Activated CD8-positive, alpha-beta memory T cell treated with anti-CD3 and anti-CD28 coated beads, Interleukin-2, amount 50 U/mL, for 4 hours (primary cell): ENCODE results near the gene CPNE9.
"Not testable (repeated sequence)": the region's sequence is repeated elsewhere in the genome, so short reads cannot be mapped to it uniquely, and the experiment has no call there.

Experiments
- DNase-seq: peaks from one replicate; pipeline ENCODE4 v3.0.0-alpha.2; 2020

Gene CPNE9

DNA sequence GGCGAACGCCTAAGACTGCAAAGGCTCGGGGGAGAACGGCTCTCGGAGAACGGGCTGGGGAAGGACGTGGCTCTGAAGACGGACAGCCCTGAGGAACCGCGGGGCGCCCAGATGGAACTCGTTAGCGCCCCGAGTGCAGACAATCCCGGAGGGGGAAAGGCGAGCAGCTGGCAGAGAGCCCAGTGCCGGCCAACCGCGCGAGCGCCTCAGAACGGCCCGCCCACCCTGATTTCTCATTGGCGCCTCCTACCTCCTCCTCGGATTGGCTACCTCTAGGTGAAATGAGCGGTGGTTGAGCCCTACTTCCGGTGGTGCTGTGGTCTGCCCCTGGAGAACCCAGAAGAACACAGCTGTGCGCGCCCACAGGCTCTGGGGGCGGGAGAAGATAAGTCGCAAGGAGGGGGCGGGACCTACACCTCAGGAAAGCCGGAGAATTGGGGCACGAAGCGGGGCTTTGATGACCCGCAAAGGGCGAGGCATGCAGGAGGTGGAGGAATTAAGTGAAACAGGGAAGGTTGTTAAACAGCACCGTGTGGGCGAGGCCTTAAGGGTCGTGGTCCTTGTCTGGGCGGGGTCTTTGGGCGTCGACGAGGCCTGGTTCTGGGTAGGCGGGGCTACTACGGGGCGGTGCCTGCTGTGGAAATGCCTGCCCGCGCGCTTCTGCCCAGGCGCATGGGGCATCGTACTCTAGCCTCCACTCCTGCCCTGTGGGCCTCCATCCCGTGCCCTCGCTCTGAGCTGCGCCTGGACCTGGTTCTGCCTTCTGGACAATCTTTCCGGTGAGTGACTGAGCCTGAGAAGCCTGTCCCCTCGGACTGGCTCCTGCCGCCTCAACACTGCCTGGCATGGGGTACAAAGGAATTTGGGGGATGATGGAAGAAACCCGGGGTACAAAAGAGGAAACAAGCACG lies 46.3 kb downstream of the CPNE9 start, which contains the start of gene OGG1:
Gene OGG1, plus strand, starts transcription at position 308 of the 911 bp plus-strand sequence. Its CDS starts 335 bp downstream, at position 643.
- DNase-seq: peak; percentile 93

DNA sequence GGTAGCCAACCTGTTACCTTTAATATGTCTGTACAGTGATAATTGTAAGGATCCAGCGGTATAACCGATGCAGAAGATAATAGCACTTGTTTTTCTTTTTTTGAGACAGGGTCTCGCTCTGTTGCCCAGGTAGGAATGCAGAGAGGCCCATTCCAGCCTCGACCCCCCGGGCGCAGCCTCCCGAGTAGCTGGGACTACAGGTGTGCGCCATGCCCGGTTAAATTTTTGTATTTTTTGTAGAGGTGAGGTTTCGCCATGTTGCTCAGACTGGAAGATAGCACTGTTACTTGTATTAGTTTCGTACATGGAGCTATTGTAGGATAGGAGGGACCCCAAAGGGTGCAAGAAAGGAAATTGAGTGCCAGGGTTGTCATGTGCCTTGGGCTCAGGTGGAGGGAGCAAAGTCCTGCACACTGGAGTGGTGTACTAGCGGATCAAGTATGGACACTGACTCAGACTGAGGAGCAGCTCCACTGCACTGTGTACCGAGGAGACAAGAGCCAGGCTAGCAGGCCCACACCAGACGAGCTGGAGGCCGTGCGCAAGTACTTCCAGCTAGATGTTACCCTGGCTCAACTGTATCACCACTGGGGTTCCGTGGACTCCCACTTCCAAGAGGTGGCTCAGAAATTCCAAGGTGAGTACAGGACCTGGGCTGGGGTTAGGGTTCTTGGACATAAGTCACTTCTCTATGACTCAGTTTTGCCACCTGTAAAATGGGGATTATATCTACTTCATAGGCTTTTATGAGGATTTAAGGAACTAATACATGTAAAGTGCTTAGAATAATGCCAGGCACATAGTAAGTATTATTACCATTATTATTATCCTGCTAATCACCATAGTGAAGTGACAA lies 47.2 kb downstream of the CPNE9 start:
- no peak for DNase-seq

DNA sequence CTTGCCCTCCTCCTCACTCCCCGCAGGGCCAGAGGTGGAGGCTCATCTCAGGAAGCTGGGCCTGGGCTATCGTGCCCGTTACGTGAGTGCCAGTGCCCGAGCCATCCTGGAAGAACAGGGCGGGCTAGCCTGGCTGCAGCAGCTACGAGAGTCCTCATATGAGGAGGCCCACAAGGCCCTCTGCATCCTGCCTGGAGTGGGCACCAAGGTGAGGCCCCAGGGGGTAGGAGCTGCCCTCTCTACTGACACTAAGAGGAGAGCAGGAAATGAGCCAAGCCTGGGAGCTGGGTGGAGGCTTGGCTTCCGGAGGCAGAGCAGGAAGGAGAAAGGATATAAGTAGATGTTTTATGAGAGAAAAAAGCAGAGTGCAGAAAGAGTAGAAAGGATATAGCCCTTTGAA lies 51.0 kb downstream of the CPNE9 start:
- DNase-seq: no peak

DNA sequence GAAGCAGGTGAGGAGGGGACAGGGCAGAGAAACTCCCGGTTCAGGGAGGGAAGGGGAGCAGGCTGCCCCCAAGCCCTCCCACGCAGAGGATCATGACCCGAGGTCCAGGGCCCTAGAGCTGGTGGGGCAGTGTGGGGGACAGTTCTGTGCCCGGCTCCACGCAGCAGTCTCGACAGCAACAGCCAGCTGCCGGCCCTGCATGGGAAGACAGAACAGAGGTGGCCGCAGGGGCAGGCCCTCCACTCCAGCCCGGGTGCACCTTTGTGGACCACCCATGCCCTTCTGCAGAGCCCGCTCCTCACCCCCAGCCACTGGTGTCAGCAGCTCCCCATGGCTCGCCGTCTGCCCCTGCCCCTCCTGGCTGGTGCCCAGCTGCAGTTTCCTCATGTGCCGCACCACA lies 53.8 kb downstream of the CPNE9 start:
- DNase-seq: no peak

DNA sequence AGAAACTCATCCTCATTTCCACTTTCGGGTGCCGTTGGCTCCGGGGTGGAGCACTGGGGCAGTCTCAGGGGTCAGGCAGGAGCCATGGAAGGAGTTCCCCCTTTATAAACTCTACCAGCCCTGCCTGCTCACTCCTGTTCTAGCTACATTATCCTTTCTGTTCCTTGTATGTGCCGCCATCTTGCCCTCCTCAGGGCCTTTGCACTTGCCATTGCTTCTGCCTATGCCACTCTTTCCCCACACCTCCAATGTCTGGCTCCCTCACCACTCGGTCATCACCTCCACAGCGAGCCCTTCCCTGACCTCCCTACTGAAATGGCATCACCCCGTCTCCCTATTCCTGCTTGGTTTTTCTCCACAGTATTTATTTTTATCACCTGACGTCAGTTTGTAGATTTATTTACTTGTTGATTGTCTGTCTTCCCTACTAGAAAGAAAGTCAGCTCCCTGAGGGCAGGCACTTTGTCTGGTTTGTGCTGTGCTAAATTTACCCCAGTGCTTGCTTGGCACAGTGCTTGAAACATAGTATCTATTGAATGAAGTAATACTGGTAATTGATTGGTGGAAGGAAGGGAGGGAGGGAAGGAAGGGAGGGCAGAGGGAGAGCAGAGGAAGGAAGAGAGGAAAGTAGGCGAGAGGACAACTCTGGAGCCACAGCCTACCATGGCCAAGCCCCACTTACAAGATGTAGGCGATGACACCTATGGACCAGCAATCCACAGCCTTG lies 57.3 kb downstream of the CPNE9 start:
- no peak for DNase-seq

DNA sequence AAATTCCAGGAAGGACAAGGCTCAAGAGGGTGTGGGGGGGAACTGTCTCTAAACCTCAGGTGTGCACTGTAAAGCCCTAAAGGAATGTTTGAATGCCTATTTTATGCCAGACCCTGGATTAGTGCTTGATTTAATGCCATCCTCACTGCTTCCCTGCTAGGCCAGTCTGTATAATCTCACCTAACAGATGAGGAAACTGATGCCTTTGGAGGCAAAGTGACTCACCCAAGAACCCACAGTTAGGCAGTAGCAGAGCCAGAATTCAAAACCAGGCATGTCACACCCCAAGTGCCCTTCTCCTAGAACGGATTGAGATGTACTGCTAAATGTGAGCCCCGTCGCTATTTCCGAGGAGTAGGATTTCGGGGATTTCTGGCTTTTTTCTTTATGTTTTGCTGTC lies 58.3 kb downstream of the CPNE9 start:
- DNase-seq: no peak

DNA sequence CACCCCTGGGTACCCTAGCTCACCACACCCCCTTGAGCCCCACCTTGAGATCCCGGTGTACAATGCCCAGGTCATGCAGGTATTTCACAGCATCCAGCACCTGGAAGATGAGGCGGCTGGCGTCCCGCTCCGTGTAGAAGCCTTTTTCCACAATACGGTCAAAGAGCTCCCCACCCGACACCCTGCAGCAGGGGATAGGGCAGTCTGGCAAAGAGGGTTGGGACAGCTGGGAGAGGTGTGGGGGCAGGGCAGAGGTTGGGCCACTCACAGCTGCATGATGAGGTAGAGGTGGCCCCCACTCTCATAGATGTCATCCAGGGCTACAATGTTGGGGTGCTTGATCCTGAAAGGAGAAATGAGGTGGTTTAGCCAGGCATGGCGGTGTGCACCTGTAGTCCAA lies 59.2 kb downstream of the CPNE9 start:
- no peak for DNase-seq

DNA sequence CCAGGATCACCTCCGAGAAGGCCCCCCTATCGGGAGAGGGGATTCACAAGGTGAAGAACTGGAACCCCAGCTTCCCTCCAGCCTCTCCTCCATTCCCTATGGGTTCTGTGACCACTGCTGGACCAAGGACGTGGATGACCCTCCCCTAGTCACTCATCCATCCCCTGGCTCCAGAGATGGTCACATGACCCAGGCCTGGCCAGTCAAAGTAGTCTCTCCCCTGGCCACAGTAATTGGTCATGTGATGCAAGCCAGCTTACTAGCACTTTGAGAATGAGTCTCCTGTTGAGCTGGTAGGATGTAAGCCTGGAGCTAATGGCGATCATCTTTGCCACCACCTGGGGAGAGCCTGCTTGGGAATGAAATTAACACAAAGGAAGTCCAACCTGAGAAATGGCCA lies 62.2 kb downstream of the CPNE9 start:
- no peak for DNase-seq

DNA sequence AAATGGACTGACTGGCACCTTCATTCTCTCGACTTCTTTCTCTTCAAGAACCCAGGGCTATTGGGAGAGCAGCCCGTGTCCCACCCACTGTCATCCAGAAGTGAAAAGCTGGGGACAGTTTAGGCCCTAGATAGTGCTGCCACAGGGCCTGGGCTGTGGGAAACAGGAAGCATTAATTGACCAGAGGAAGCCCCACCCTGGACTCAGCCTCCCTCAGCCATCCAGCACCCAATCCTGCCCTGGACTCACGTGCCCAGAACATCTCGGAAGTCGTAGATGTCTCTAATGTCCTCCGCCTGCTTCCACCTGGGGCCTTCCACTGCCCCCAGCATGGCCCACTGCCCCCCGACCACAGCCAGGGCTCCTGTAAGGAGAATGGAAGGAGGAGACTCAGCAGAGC lies 63.8 kb downstream of the CPNE9 start:
- DNase-seq: no peak

DNA sequence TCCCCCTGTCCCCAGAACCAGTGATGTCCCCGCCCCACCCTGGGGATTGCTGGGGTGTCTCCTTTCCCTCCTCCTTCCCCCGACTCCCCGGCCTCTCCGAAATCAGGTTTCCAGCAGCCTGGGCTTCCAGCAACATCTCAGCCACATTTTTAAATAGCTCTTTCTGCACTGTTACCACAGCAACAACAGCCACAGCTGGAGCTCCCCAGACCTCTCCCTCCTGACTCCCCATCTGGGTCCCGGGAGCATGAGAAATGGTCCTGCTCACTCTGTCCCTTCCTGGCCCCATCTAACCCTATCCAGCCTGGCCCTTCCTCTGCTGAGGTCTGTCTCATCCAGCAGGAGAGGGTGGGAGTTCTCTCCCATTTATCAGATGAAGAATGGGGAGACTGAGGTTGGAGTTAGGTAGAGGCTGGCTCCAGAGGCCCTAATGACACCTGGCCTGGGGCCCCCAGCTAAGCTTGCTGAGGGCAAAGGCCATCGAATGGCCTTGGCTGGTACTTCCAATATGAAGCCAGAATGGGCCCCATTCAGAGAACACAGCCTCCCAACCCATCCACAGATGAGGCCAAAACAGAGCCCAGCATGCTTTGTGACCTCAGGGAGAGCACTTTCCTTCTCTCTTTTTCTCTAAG lies 64.6 kb downstream of the CPNE9 start:
- DNase-seq: no peak

DNA sequence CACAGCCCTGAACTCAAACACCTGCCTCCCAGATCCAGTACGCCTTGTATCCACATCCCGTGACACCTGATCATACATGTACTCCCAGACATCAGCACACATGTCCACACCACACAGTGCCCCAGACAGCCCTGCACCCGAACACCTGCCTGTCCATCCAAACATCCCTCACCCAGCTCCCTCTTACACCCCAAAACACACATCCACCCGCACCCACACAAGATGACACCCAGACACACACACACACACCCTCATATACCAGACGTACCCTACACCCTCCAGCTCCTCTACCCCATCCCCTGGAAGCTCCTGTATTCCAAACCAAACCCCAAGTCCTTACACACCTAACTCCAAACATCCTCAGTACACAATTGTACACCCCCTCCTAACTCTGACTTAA lies 65.4 kb downstream of the CPNE9 start:
- no peak for DNase-seq

DNA sequence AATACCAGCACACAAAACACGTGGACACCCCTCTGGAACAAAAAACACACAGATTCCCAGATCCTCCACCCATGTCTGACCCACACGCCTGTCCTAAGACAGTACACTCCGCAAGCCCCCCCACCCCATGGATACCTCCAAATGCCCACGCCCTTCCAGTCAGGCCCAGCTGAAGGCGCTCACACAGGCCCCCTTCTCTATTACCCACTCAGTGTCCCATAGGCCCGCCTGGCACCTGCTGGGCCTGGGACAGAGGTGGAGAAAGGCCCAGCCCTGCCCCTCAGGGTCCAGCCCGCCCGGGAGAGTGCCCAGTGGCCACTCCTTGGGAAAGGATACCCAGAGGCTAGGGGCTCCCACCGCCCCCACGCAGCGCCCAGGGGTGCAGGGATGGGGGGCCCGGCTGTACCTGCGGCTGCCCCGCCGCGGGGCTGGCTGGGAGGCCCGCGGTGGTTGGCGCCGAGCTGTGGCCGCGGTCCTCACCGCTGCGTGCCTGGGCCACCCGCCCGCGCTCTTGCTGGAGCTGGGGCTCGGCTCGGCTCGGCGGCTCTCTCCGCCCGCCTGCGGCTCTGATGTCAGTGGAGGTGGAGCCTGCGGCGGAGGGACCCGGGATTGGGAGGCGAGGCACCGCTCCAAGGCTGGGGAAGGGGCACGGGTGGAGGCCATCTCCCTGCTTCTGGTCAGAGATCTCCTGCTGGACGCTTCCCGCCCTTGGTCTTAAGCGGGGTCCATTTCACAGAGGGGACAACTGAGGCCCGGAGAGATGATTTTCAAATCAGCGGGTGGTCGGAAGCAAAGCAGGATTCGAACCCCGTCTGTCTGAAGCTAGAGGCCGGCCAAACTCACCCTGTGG lies 66.0 kb downstream of the CPNE9 start, which contains the start of gene CAMK1:
Gene CAMK1, minus strand, starts transcription at position 522 of the 850 bp plus-strand sequence. CDS start 2,198 bp downstream, outside the sequence.
- peak; percentile 57 for DNase-seq

DNA sequence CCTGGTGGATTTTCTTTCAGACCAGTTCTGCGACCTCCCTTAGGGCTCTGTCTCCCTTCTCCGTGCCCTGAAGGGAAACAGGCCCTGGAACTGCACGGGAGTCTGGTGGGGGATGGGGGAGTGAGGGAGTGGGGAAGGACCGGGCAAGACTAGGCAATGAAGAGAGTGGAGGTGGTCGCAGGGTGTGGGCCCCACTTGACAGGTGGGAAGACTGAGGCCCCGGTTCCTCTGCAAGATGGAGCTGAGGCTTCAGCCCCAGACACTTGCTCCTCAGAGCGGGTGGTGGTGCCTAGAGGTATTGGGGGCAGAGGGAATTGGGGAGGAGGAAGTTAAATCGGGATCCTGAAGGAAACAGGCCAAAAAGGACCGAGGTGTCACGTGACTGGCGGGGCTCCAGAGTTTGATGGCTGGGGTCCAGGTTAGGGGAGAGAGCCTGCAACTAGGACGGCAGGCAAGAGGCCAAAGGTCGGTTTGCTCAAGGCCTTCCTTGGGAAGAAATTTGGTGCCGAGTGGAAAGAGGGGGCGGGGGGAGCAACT lies 66.7 kb downstream of the CPNE9 start:
- no peak for DNase-seq

DNA sequence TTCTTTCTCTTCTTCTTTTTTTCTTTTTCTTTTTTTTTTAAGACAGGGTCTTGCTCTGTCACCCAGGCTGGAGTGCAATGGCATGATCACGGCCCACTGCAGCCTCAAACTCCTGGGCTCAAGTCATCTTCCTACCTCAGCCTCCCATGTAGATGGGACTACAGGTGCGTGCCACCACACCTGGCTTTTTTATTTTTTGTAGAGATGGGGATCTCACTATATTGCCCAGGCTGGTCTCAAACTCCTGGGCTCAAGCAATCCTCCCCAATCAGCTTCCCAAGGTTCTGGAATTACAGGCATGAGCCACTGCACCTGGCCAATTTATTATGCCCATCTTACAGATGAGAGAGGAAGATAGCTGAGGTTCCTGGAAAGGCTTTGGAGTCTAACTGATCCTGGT lies 67.4 kb downstream of the CPNE9 start:
- DNase-seq: not testable (repeated sequence)

DNA sequence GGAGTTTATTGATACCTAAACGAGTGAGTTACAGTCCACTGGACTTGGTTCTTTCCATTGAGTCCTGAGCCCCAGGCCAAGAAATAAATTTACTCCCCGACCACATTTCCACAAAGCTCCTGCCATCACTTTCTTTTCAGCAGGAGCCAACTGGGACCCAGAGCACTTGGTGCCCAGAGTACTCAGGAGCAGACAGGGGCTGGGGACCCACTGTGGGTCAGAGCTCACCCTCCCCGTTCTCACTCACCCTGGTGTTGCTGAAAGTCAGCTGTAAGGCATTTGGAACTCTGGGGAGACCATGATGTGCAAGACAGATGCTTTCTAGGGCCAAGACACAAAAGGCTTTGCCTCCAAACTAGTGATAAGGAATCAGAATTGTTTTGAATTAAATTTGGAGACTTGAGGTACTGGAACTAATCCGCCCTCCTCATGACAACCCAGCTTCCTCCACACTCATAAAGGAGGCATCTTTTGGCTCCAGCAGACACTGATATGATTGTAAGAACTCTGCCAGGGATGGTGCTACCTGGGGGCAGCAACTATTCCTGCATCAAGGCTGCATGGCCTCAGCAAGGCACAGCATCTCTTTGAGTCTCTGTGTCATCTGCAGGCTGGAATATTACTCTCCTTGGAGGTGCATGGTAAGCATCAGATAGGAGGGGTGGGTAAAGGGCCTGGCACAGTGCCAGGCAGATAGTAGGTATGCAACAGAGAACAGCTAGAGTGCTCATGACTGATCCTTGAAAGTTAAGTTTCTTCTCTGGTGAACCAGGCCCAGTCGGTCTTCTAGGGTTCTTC lies 73.5 kb downstream of the CPNE9 start:
- DNase-seq: no peak

DNA sequence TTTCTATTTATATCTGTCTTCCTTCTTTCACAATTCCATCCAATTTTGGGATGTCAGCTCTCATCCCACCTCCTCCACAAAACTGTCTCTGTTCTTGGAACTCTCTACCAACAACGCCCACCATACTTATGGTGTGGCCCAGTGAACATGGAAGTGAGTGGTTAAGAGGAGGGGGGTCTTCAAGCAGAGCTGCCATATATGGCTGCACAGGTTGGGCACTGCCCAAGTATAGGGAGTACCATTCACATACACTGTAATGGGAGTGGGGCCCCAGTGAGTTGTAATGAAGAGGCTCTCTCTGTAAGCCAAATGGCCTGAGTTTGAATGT lies 74.0 kb downstream of the CPNE9 start:
- DNase-seq: no peak

DNA sequence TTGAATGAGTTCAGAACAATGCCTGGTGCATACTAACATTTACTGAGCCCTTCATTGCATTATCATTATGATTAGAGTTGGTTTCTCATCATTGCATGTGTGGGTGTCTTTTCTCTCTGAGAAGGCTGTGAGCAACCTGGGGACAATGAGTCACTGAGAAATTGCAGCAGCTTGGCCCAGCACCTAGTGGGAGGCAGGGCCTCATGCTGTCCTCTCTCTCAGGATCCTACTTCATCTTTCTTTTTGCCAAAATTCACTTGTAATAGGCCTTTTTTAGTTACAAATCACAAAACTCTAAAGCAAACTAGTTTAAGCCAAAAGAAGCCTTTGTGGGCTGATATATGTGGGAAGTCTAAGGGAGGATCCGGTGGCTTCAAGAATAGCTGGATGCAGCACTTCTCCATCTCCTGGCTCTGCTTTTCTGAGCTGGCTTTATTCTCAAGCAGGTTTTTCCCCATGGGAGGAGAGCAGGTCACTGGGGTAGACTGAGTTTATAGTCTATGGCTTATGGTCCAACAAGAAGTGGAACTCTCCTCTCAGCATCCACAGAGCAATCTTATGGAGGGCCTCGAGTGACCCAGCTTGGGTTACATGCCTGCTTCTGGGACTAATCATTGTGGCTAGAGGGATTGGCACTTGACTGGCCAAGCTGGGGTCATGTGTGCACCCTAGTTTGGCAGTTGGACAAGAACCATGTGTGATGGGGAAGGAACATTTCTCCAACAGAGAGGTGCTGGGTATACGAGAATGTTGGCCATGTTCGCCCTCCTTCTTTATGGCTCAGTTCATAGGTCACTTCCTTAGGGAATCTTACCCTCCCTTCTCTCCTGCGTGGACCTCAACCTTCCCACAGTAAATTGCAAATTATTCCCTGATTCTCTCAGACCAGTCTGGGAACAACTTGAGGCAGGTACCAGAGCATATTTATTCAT lies 74.8 kb downstream of the CPNE9 start:
- DNase-seq: peak; percentile 38

DNA sequence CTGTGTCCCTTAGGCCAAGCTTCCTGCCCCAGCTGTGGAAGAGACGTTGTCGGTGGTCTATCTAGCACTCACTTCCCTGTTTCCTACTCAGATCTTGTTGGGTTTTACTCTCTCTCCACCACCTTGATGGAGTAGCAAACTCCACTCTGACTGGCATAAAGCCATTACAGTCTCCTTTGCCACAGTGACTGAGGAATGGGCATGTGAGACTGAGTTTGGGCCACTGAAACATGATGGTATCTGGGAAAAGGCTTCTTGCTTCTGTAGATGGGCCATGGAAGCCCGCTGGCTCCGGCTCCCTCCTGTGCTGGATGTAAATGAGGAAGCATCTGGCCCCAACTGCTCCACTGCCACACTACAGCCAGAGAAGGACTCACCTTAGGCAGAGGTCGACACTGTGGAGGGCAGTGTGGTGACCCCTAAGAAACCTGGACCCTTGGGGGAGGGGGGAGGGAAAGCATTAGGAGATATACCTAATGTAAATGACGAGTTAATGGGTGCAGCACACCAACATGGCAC lies 75.5 kb downstream of the CPNE9 start:
- no peak for DNase-seq
